T-helper 17 cell (primary cell): ENCODE results near the gene EYA4. TPM values are rescaled to one million over a fixed set of nuclear protein-coding genes. Genes with fewer than 3 reads are reported as not detected.

Experiments used
- ATAC-seq: fragments of 150-1000 bp; cut with Tn5 transposase; 2 replicates; pipeline ENCODE4 v1.10.0; 2021; ENCODE audit warnings: mild to moderate bottlenecking, moderate library complexity
- DNase-seq, 3 donors: peaks; one replicate each; pipeline versions ENCODE4 v3.0.0 to v3.0.0-alpha.2; 2020 to 2021
- H3K9me3 ChIP-seq: one replicate; pipeline ENCODE4 v1.7.0; 2013; ENCODE audit warnings: low read length, mild to moderate bottlenecking; ENCODE audit not compliant: control insufficient read depth, poor library complexity, severe bottlenecking
- H3K27ac Mint-ChIP-seq: one replicate; pipeline ENCODE4 v1.8.0; 2022; ENCODE audit warnings: mild to moderate bottlenecking, moderate library complexity, mixed read lengths
- H3K27me3 Mint-ChIP-seq: one replicate; pipeline ENCODE4 v1.8.0; 2022; ENCODE audit warnings: mixed read lengths
- H3K36me3 Mint-ChIP-seq: one replicate; pipeline ENCODE4 v1.8.0; 2022; ENCODE audit warnings: low read depth, mixed read lengths
- H3K4me1 Mint-ChIP-seq: one replicate; pipeline ENCODE4 v1.8.0; 2022; ENCODE audit warnings: mild to moderate bottlenecking, mixed read lengths
- H3K4me3 Mint-ChIP-seq: one replicate; pipeline ENCODE4 v1.8.0; 2022; ENCODE audit warnings: mild to moderate bottlenecking, moderate library complexity, mixed read lengths
- total RNA-seq, 4 donors: library from RNA in 2 of 4; stranded (reverse) in 2 of 4; gene quantifications; one replicate each; pipeline ENCODE4 v1.2.3 and lab custom pipeline; 2022 to 2026

EYA4 gene
- total RNA-seq, 2 donors from 2014 or later = not detected

DNA sequence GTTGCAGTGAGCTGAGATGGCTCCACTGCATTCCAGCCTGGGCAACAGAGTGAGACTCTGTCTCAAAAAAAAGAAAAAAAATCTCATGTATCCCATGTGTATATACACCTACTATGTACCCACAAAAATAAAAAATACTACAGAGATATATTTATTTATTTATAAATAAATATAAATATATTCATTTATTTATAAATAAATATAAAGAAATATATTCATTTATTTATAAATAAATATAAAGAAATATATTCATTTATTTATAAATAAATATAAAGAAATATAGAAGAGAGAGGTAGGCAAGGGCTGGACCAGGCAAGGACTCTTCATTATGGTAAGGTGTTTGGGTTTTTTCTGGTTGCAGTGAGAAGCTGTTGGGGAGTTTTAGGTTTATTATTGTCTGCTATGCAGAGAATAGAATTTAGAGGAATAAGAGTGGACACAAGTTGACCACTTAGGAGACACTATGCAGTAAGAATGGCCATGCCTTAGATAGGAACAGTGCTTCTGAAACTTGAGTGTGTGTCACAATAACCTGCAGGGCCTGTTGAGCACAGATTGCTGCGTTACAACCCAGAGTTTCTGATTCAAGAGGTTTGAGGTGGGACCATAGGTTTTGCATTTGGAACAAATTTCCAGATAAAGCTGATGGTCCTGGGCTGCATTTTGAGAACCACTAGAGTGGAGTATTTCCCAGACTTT is 254.2 kb downstream of the EYA4 start:
- Mint-ChIP-seq H3K4me3 (no peak overlapping the region), H3K4me1 (no peaks in the 10 kb centered on the region), H3K27me3 (peaks cover 11% of the 10 kb centered on the region), H3K27ac (no peak overlapping the region), H3K36me3 (no peaks in the 10 kb centered on the region)
- no peak for DNase-seq
- no peak for ATAC-seq
- no peaks in the 10 kb centered on the region for H3K9me3 ChIP-seq

GRCh38 chr6:133499662-133500061 is 258.5 kb downstream of the EYA4 start:
- no peaks in the 10 kb centered on the region for H3K36me3 Mint-ChIP-seq
- ATAC-seq (no peak), DNase-seq (no peak)
- no peak overlapping the region for H3K4me3 Mint-ChIP-seq
- H3K27ac Mint-ChIP-seq = no peak overlapping the region
- peaks cover 11% of the 10 kb centered on the region for H3K27me3 Mint-ChIP-seq
- no peaks in the 10 kb centered on the region for H3K4me1 Mint-ChIP-seq
- no peaks in the 10 kb centered on the region for H3K9me3 ChIP-seq

DNA sequence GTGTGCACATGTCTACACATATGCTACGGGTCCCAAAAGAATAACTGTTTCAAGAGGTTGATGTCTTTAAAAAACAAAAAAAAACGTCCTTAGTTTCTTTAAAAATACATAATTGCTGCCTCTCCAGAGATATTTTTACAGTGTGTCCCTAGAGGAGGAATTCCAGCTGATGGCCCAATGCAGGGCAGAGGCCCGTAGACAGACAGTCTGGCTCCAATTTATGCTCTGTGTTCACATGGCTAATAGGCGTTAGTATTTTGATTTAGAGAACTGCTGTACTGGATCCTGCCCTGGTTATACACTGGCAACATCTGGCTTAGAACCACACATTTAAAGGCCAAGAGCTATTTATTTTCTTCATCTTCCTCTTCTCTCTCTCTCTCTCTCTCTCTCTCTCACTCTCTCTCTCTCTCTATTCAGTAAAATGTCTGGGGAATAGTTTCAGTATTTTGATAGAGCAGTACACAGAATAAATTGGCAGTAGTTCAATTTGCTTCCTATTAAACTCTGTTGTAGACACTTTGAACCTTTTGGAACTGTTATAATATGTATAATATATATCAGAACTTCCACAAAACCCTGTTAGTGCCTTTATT is 260.6 kb downstream of the EYA4 start:
- Mint-ChIP-seq H3K4me1 (no peaks in the 10 kb centered on the region), H3K27me3 (peaks cover 11% of the 10 kb centered on the region), H3K4me3 (no peak overlapping the region), H3K27ac (no peak overlapping the region), H3K36me3 (no peaks in the 10 kb centered on the region)
- ATAC-seq (no peak), DNase-seq (no peak)
- no peaks in the 10 kb centered on the region for H3K9me3 ChIP-seq

DNA sequence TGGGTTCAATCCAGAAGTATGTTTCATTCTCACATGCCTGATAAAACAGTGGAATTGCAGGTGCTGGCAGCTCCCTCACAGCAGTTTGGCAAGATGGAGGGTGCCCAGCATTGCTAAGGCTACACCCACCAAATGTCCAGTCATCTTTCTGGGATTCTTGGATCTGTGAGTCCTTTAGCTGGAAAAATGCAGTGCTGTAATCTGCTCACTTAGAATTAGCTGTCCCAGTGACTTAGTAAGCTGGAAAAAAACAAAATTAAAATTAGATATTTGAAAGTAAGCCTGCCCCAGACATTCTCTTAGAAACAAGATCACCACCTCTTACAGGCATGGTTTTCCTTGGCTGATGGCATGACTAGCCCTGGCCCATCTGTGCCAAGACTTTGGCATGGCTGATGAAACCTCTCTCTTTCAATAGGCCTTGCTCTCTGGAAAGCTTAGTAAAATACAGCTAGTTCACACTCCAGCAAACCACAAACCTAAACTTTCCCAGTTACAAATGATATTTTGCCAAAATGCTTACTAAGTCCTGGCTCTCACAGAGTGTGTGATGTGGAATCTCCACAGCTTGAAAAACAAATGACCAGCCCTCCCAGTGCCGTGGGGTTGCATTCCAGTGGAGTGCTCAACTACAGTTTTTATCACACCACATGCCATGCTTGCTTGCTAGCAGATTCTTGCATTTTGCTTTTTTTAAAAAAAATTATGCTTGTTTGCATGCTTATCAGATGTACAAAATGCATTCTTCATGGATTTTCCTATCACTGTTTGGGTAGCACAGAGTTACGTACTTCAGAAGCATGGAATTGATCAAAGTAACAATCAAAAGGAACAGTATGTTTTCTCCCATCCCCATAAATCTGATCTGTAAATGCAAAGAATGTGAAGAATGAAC is 261.5 kb downstream of the EYA4 start:
- DNase-seq (no peak), ATAC-seq (no peak)
- Mint-ChIP-seq H3K4me1 (no peaks in the 10 kb centered on the region), H3K4me3 (no peak overlapping the region), H3K27ac (no peak overlapping the region), H3K27me3 (peaks cover 15% of the 10 kb centered on the region), H3K36me3 (no peaks in the 10 kb centered on the region)
- H3K9me3 ChIP-seq = no peaks in the 10 kb centered on the region

- Mint-ChIP-seq H3K27me3 (peaks cover 18% of the 10 kb centered on the region), H3K36me3 (no peaks in the 10 kb centered on the region), H3K4me3 (no peak overlapping the region), H3K27ac (no peak overlapping the region), H3K4me1 (no peaks in the 10 kb centered on the region)
- no peaks in the 10 kb centered on the region for H3K9me3 ChIP-seq
- no peak for DNase-seq
- no peak for ATAC-seq
These were observed 262.2 kb downstream of the EYA4 start for GRCh38 chr6:133503336-133503729.

DNA sequence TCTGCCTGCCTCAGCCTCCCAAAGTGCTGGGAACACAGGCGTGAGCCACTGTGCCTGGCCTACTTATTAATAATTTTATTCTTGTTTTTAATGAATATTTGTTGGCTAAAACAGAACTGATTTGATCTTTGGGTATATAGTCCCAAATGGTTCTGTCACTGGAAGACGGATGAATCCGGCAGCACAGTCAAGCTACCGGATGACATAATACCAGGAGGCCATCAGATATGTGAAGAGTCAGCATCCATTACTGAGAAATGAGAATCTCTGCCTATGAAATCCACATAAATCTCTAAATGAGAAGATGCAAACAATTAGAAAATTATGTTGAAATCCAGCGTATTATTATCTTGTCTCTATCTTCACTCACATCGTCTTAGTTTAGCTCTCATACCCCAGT is 263.0 kb downstream of the EYA4 start:
- no peaks in the 10 kb centered on the region for H3K9me3 ChIP-seq
- H3K4me1 Mint-ChIP-seq = no peaks in the 10 kb centered on the region
- H3K27ac Mint-ChIP-seq = no peak overlapping the region
- H3K36me3 Mint-ChIP-seq = no peaks in the 10 kb centered on the region
- ATAC-seq = no peak
- no peak overlapping the region for H3K4me3 Mint-ChIP-seq
- DNase-seq = no peak
- H3K27me3 Mint-ChIP-seq = peaks cover 14% of the 10 kb centered on the region

DNA sequence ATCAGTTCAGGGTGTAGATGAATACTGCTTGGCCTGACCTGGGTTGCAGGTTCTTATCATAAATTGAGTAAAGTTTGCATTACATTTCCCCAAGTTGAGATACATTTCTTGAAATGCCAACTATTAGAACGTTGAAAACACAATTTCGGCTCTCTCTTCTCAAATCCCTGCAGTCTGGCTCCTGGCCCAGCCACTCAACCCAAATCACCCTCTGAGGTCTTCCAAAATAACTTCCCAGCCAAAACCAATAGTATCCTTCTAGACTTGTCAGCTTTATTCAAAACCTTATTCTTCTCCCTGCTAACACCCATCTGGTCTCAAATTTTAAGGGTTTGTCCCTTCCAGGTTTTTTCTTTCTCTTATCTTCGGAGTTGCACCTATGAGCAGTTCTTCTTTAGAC is 263.6 kb downstream of the EYA4 start:
- H3K27me3 Mint-ChIP-seq = peaks cover 12% of the 10 kb centered on the region
- H3K4me1 Mint-ChIP-seq = no peaks in the 10 kb centered on the region
- H3K27ac Mint-ChIP-seq = no peak overlapping the region
- H3K36me3 Mint-ChIP-seq = no peaks in the 10 kb centered on the region
- H3K4me3 Mint-ChIP-seq = no peak overlapping the region
- no peaks in the 10 kb centered on the region for H3K9me3 ChIP-seq
- DNase-seq (no peak), ATAC-seq (no peak)

- H3K9me3 ChIP-seq = no peaks in the 10 kb centered on the region
- Mint-ChIP-seq H3K27me3 (peaks cover 16% of the 10 kb centered on the region), H3K27ac (no peak overlapping the region), H3K4me3 (no peak overlapping the region), H3K4me1 (no peaks in the 10 kb centered on the region), H3K36me3 (no peaks in the 10 kb centered on the region)
- ATAC-seq = no peak
- no peak for DNase-seq
These were observed 264.5 kb downstream of the EYA4 start for GRCh38 chr6:133505681-133506080.

DNA sequence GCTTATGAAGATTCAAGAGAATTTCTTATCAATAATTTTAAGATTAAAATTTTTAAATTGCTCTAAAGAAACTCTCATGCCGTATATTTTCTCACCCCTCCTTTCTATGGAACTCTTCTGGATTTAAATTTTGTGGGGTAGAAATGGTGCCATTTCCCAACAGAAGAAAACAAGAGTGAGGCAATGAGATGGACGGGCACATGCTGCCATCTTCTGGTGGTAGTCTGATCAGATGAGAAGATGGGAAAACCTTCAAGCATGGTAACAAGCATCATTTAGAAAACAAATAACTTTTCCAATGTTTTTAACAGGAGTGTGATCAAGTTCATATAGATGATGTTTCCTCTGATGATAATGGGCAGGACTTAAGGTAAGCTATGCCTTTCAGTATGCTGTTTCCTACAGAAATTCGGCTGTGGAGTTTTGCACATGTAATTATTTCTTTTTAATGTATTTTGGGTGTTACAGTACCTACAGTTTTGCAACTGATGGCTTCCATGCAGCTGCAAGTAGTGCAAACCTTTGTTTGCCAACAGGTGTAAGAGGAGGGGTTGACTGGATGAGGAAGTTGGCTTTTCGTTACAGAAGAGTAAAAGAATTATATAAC is 271.4 kb downstream of the EYA4 start:
- H3K4me3 Mint-ChIP-seq = no peak overlapping the region
- no peak overlapping the region for H3K27ac Mint-ChIP-seq
- DNase-seq (no peak), ATAC-seq (no peak)
- H3K27me3 Mint-ChIP-seq = peaks cover 50% of the 10 kb centered on the region
- no peaks in the 10 kb centered on the region for H3K9me3 ChIP-seq
- no peaks in the 10 kb centered on the region for H3K36me3 Mint-ChIP-seq
- no peaks in the 10 kb centered on the region for H3K4me1 Mint-ChIP-seq

GRCh38 chr6:133523816-133524215 is 282.7 kb downstream of the EYA4 start:
- ATAC-seq (no peak), DNase-seq (no peak)
- peaks cover 5% of the 10 kb centered on the region for H3K27me3 Mint-ChIP-seq
- H3K36me3 Mint-ChIP-seq = no peaks in the 10 kb centered on the region
- H3K27ac Mint-ChIP-seq = no peak overlapping the region
- H3K4me1 Mint-ChIP-seq = no peaks in the 10 kb centered on the region
- no peak overlapping the region for H3K4me3 Mint-ChIP-seq
- no peaks in the 10 kb centered on the region for H3K9me3 ChIP-seq

DNA sequence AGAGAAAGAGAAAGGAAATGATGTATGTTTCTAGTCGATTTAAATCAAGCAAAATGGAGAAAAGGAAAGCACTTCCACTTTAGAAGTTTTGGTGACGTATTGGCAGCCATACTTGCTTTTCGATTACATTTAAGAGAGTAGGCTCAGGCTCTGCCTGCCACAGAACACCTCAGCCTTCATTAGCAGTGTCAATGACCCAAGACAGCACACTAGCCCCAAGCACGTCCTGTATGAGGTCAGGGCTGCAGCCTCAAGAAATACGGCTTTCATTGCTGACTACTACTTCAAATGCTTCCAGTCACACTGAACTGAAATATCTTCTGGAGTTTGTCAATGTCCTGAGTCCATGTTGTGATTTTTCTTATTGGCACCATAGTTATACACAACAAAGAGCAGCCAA is 285.3 kb downstream of the EYA4 start:
- Mint-ChIP-seq H3K36me3 (no peaks in the 10 kb centered on the region), H3K4me1 (no peaks in the 10 kb centered on the region), H3K27ac (no peak overlapping the region), H3K27me3 (peaks cover 17% of the 10 kb centered on the region), H3K4me3 (no peak overlapping the region)
- no peak for ATAC-seq
- no peaks in the 10 kb centered on the region for H3K9me3 ChIP-seq
- DNase-seq = no peak

DNA sequence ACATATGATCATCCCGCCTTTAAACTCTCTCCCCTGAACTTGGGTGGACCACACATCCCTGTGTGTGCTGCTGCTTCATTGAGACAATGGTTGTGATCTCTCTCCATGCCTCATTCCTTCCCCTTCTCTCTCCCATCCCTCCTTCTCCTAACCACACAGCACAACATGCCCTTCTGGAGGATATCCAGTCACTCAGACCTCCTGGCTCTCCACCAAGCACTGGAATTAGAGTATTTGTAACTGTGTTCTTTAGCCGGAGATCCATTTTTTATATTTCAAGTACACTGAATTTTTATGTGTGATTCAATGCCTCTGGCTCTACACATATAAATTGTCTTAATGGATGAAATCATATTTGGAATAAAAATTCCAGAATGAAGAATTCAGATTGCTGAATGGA is 287.4 kb downstream of the EYA4 start:
- Mint-ChIP-seq H3K4me1 (no peaks in the 10 kb centered on the region), H3K36me3 (peaks cover under 1% of the 10 kb centered on the region), H3K27me3 (peaks cover 28% of the 10 kb centered on the region), H3K4me3 (no peak overlapping the region), H3K27ac (no peak overlapping the region)
- no peak for DNase-seq
- ATAC-seq = no peak
- no peaks in the 10 kb centered on the region for H3K9me3 ChIP-seq

DNA sequence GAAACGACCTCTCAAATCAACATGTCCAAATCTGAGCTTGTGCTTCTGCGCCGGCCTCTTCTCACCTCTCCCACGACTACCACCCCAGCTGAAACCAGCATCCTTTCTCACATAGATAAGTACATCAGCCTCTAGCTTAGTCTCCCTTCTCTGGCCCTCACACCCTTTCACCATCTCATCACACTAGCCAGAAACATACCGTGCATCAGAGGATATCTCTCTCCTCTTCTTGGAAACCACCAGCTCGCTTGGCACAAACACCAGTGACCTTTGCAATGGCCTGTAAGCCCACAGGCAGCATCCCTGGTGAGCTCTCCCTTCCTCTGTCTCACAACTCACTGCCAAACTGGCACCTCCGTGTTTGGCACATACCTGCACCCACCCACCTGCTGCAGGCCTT is 291.8 kb downstream of the EYA4 start:
- DNase-seq = no peak
- H3K36me3 Mint-ChIP-seq = peaks cover 2% of the 10 kb centered on the region
- no peak for ATAC-seq
- H3K27me3 Mint-ChIP-seq = peaks cover 52% of the 10 kb centered on the region
- no peaks in the 10 kb centered on the region for H3K9me3 ChIP-seq
- H3K4me1 Mint-ChIP-seq = no peaks in the 10 kb centered on the region
- H3K4me3 Mint-ChIP-seq = no peak overlapping the region
- no peak overlapping the region for H3K27ac Mint-ChIP-seq
